ENCODE measurements around the gene LGR4. TPM values are rescaled to one million over a fixed set of nuclear protein-coding genes. Genes with fewer than 3 reads are reported as not detected.

The LGR4 gene
- total RNA-seq, 4 donors from 2014 or later: 26.5 to 51.3 (median 31.9) TPM

GRCh38 chr11:27514076-27514475, 41.5 kb upstream of the LGR4 start:
- H3K27ac ChIP-seq: no peak overlapping the region
- TF ChIP-seq CTCF (IDR thresholded peaks at IDR 0.05) (no peak), POLR2A (IDR thresholded peaks at IDR 0.05) (no peak), EP300 (IDR thresholded peaks at IDR 0.05) (no peak)
- no peaks in the 10 kb centered on the region for H3K27me3 ChIP-seq
- no peaks in the 10 kb centered on the region for H3K4me1 ChIP-seq
- H3K9me3 ChIP-seq: peaks cover 0 to 7% (median 0%) of the 10 kb centered on the region in 4 donors
- WGBS, 2 donors: 85 to 87% methylated on average over 4 of the region's 4 CpGs
- no peak for DNase-seq (ENCODE audit: low spot score in 2 of 2)
- no peaks in the 10 kb centered on the region for H3K36me3 ChIP-seq
- no peak overlapping the region for H3K4me3 ChIP-seq

GRCh38 chr11:27513389-27513788, 40.8 kb upstream of the LGR4 start:
- TF ChIP-seq EP300 (IDR thresholded peaks at IDR 0.05) (no peak), POLR2A (IDR thresholded peaks at IDR 0.05) (no peak), CTCF (IDR thresholded peaks at IDR 0.05) (no peak)
- peaks cover 0 to 7% (median 0%) of the 10 kb centered on the region in 4 donors for H3K9me3 ChIP-seq
- 60 to 64% methylated on average over 2 of the region's 2 CpGs for WGBS, 2 donors
- no peaks in the 10 kb centered on the region for H3K27me3 ChIP-seq
- no peaks in the 10 kb centered on the region for H3K36me3 ChIP-seq
- no peak for DNase-seq (ENCODE audit: low spot score in 2 of 2)
- H3K27ac ChIP-seq: no peak overlapping the region
- no peaks in the 10 kb centered on the region for H3K4me1 ChIP-seq
- H3K4me3 ChIP-seq: no peak overlapping the region

- Histone ChIP-seq H3K27me3 (no peaks in the 10 kb centered on the region), H3K9me3 (peaks cover 0 to 7% (median 0%) of the 10 kb centered on the region in 4 donors), H3K4me3 (no peak overlapping the region), H3K36me3 (no peaks in the 10 kb centered on the region), H3K4me1 (peaks cover 0 to 10% (median 8%) of the 10 kb centered on the region in 4 donors), H3K27ac (no peak overlapping the region)
- no peak for DNase-seq (ENCODE audit: low spot score in 2 of 2)
- TF ChIP-seq CTCF (IDR thresholded peaks at IDR 0.05): no peak
- TF ChIP-seq EP300 (IDR thresholded peaks at IDR 0.05): no peak
- no peak for TF ChIP-seq POLR2A (IDR thresholded peaks at IDR 0.05)
- 89 to 95% methylated on average over 3 of the region's 3 CpGs for WGBS, 2 donors
These were observed 39.6 kb upstream of the LGR4 start for GRCh38 chr11:27512238-27512637.

- WGBS, 2 donors: 93 to 94% methylated on average over 4 of the region's 4 CpGs
- Histone ChIP-seq H3K4me1 (peaks cover 0 to 22% (median 18%) of the 10 kb centered on the region in 4 donors), H3K36me3 (no peaks in the 10 kb centered on the region)
These were observed 37.3 kb upstream of the LGR4 start for GRCh38 chr11:27509908-27510307.

More at GRCh38 chr11:27509908-27510307, 37.3 kb upstream of the LGR4 start:
- no peak overlapping the region for H3K4me3 ChIP-seq
- H3K27me3 ChIP-seq: no peaks in the 10 kb centered on the region
- H3K9me3 ChIP-seq: peaks cover 0 to 2% (median 0%) of the 10 kb centered on the region in 4 donors
- DNase-seq (ENCODE audit: low spot score in 2 of 2): no peak
- no peak overlapping the region for H3K27ac ChIP-seq
- TF ChIP-seq EP300 (IDR thresholded peaks at IDR 0.05): no peak
- no peak for TF ChIP-seq CTCF (IDR thresholded peaks at IDR 0.05)
- no peak for TF ChIP-seq POLR2A (IDR thresholded peaks at IDR 0.05)

Measured in tibial nerve (tissue), 4 donors.